ENCODE data around the gene APOBEC2. TPM values are rescaled to one million over a fixed set of nuclear protein-coding genes. Genes with fewer than 3 reads are reported as not detected.
A peak's percentile ranks its signal among the peaks of the same experiment; 100 is the strongest.

The APOBEC2 gene
- total RNA-seq, 2 donors from 2014 or later = 0.31 TPM; not detected in 1

DNA sequence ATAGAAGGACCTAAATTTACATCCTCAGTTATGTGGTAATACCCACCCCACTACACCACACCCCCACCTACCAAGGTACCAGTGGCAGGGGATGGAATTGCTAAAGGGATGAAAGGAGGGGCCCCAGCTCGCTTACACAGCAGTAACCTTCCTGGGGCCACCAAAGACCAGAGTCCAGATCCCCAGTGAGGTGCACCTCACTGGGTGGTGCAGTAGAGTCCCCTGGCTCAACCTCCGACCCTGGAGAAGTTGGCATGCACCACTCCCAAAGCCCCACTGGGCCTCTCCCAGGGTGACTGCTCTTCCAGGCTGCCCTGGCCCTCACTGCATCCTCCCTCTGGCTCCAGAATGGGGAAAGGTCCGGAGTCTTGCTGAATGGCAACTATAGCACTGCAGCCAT, 14.8 kb upstream of the APOBEC2 start:
- TF ChIP-seq, protein P1, sequence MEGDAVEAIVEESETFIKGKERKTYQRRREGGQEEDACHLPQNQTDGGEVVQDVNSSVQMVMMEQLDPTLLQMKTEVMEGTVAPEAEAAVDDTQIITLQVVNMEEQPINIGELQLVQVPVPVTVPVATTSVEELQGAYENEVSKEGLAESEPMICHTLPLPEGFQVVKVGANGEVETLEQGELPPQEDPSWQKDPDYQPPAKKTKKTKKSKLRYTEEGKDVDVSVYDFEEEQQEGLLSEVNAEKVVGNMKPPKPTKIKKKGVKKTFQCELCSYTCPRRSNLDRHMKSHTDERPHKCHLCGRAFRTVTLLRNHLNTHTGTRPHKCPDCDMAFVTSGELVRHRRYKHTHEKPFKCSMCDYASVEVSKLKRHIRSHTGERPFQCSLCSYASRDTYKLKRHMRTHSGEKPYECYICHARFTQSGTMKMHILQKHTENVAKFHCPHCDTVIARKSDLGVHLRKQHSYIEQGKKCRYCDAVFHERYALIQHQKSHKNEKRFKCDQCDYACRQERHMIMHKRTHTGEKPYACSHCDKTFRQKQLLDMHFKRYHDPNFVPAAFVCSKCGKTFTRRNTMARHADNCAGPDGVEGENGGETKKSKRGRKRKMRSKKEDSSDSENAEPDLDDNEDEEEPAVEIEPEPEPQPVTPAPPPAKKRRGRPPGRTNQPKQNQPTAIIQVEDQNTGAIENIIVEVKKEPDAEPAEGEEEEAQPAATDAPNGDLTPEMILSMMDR (conservative IDR thresholded peaks at IDR 0.05) = no peak
- Mint-ChIP-seq H3K27me3 (ENCODE audit: insufficient read depth) (peaks cover 2% of the 10 kb centered on the region), H3K4me3 (no peak overlapping the region), H3K36me3 (ENCODE audit: low read depth) (no peaks in the 10 kb centered on the region), H3K27ac (no peak overlapping the region), H3K9me3 (no peaks in the 10 kb centered on the region), H3K4me1 (peaks cover 38% of the 10 kb centered on the region)
- no peak overlapping the region for H3K27ac ChIP-seq (ENCODE audit: low read depth, low read length)
- H3K9me3 ChIP-seq (ENCODE audit: control insufficient read depth, low read length) = no peaks in the 10 kb centered on the region
- no peak overlapping the region for H3K9ac ChIP-seq (ENCODE audit: extremely low read depth, low read length, poor library complexity, severe bottlenecking)
- no peaks in the 10 kb centered on the region for H3K27me3 ChIP-seq (ENCODE audit: control insufficient read depth, insufficient read depth, low read length, poor library complexity, severe bottlenecking)
- no peak for DNase-seq
- H3K4me3 ChIP-seq (ENCODE audit: low read length) = no peak overlapping the region
- WGBS, 2 experiments (ENCODE audit: insufficient coverage in 1 of 2, insufficient read length in 1 of 2) = 92% methylated on average over 3 of the region's 3 CpGs; no CpG with 5 or more reads in 1 of the 2 experiments
- H3K4me1 ChIP-seq (ENCODE audit: control insufficient read depth, insufficient read depth, low read length) = peaks cover 5% of the 10 kb centered on the region
- H3K36me3 ChIP-seq (ENCODE audit: control insufficient read depth, insufficient read depth, low read length) = no peaks in the 10 kb centered on the region

DNA sequence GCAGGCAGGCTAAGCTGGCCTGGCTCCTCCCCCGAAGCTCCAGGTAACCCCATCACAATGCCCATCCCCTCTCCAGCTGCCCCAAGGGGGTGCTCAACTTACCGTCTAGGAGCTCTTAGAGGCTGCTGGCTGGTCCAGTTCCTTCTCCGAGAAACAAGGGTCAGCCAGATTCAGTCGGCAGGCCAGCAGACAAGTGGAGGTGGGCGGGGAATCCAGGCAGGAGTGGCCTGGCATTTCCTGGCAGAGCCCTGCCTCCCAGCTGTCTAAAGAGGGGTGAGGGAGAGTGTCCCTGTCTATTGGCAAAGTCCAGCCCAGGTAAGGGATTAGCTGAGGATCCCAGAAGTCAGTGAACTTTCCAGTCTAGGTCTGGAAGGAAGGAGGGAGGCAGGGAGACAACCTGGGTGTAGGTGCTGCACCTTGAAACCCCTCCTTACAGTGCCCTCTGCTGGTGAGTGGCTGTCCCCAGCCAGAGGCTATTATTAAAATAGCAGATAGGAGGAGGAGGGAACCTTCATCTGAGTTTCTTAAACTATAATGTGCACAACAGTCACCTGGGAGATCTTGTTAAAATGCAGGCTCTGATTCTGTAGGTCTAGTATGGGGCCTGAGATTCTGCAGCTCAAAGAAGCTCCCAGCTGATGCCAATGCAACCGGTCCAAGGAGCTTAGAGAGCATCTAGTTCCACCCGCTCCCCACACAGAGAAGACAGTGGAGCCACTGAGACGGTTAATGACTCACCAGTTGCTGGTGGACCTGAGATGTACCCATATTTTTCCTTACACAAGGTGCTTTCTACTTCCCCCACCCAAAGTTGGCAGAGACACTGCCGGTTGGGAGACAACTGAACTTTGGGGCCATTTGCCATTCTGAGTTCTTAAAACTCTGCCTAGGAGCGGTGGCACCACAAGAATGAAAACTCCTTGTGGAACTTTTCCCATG, 13.7 kb upstream of the APOBEC2 start, which contains the start of gene UNC5CL:
TSS of gene UNC5CL (minus strand) at position 162 of the 939 bp plus-strand sequence. CDS start 4,147 bp downstream, outside the sequence.
- Histone ChIP-seq H3K9me3 (ENCODE audit: control insufficient read depth, low read length) (no peaks in the 10 kb centered on the region), H3K27me3 (ENCODE audit: control insufficient read depth, insufficient read depth, low read length, poor library complexity, severe bottlenecking) (no peaks in the 10 kb centered on the region), H3K36me3 (ENCODE audit: control insufficient read depth, insufficient read depth, low read length) (no peaks in the 10 kb centered on the region), H3K4me3 (ENCODE audit: low read length) (no peak within 1 kb of the TSS), H3K4me1 (ENCODE audit: control insufficient read depth, insufficient read depth, low read length) (peaks cover 5% of the 10 kb centered on the region), H3K9ac (ENCODE audit: extremely low read depth, low read length, poor library complexity, severe bottlenecking) (no peak within 1 kb of the TSS), H3K27ac (ENCODE audit: low read depth, low read length) (no peak within 1 kb of the TSS)
- WGBS, 2 experiments (ENCODE audit: insufficient coverage in 1 of 2, insufficient read length in 1 of 2) = 86 to 94% methylated on average over 3 to 10 of the region's 10 CpGs
- TF ChIP-seq, protein P1 (conservative IDR thresholded peaks at IDR 0.05) = peak; percentile 96
- Mint-ChIP-seq H3K36me3 (ENCODE audit: low read depth) (no peaks in the 10 kb centered on the region), H3K9me3 (no peaks in the 10 kb centered on the region), H3K4me3 (no peak within 1 kb of the TSS), H3K4me1 (peaks cover 38% of the 10 kb centered on the region), H3K27me3 (ENCODE audit: insufficient read depth) (peaks cover under 1% of the 10 kb centered on the region), H3K27ac (no peak within 1 kb of the TSS)
- DNase-seq = peak; percentile 91

DNA sequence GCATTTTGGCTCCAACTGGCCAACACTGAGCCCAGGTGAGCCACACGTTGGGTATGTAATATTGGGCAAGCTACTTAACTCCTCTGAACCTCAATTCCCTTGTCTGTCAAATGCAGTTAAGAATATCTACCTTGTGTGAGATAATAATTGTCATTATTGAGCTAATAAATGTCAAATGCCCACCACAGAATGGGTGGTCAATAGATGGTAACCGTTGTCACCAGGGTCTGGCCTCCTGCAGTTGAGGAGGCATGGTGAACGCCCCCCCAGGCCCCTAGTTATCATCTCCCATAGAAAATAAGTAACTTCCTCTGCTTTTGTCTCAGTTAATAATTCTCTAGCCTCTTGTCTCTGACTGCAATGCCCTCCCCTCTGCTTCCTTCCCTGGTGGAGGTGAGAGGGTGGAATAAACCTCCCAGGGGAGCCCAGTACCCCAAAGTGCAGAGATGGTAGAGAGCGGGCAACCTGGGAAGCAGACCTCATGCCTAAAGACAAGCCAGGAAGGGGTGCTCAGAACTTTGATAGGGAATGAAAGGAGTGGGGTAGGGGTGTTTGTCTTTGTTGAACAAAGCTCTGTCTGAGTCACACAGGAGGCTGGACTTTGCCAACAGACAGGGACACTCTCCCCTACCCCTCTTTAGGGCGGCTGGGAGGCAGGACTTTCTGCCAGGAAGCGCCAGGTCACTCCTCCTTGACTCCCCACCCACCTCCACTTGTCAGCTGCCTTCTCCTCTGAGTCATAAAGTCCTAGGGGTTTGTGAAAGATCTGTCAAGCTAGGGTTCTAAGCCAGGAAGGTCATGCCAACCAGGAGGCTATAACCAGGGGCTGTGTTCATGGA, 12.7 kb upstream of the APOBEC2 start:
- 60 to 78% methylated on average over 3 to 6 of the region's 6 CpGs for whole genome bisulfite sequencing, 2 experiments (ENCODE audit: insufficient coverage in 1 of 2, insufficient read length in 1 of 2)
- Histone ChIP-seq H3K9ac (ENCODE audit: extremely low read depth, low read length, poor library complexity, severe bottlenecking) (no peak overlapping the region), H3K36me3 (ENCODE audit: control insufficient read depth, insufficient read depth, low read length) (no peaks in the 10 kb centered on the region), H3K27ac (ENCODE audit: low read depth, low read length) (no peak overlapping the region), H3K4me1 (ENCODE audit: control insufficient read depth, insufficient read depth, low read length) (peaks cover 5% of the 10 kb centered on the region), H3K9me3 (ENCODE audit: control insufficient read depth, low read length) (no peaks in the 10 kb centered on the region), H3K4me3 (ENCODE audit: low read length) (no peak overlapping the region), H3K27me3 (ENCODE audit: control insufficient read depth, insufficient read depth, low read length, poor library complexity, severe bottlenecking) (no peaks in the 10 kb centered on the region)
- Mint-ChIP-seq H3K4me3 (peak overlapping the region; percentile 11), H3K27me3 (ENCODE audit: insufficient read depth) (no peaks in the 10 kb centered on the region), H3K9me3 (no peaks in the 10 kb centered on the region), H3K27ac (peak overlapping the region; percentile 57), H3K36me3 (ENCODE audit: low read depth) (no peaks in the 10 kb centered on the region), H3K4me1 (peaks cover 38% of the 10 kb centered on the region)
- TF ChIP-seq, protein P1 (conservative IDR thresholded peaks at IDR 0.05) = no peak
- no peak for DNase-seq

All from endodermal cell (in vitro differentiated cells).